IPS-NIHi7 (cell line): ENCODE measurements around the gene RASIP1.

ENCODE experiments used
- DNase-seq: peaks from one replicate; pipeline ENCODE4 v3.0.0; 2012; ENCODE audit warnings: mixed read lengths; ENCODE audit errors: extremely low spot score

The RASIP1 gene

GRCh38 chr19:48756212-48756611, 15.8 kb upstream of the RASIP1 start:
- DNase-seq, result no peak

GRCh38 chr19:48755787-48756186, 15.4 kb upstream of the RASIP1 start:
- DNase-seq, result no peak

- no peak for DNase-seq
Observed at GRCh38 chr19:48755084-48755641, 14.8 kb upstream of the RASIP1 start, which contains the start of gene FGF21. FGF21 (plus strand) TSS chr19:48755524; CDS start chr19:48756237, 713 bp downstream.

- peak; percentile 92 for DNase-seq
Observed at GRCh38 chr19:48752496-48753365, 12.3 kb upstream of the RASIP1 start, which contains the start of gene FUT1. FUT1 (minus strand) TSS chr19:48752641; CDS start chr19:48751281, 1,360 bp downstream.

- DNase-seq, result no peak
Observed at GRCh38 chr19:48751845-48752495, 11.6 kb upstream of the RASIP1 start.

GRCh38 chr19:48750771-48751504, 10.5 kb upstream of the RASIP1 start:
- DNase-seq, result no peak

GRCh38 chr19:48750351-48750750, 9.9 kb upstream of the RASIP1 start:
- DNase-seq, result no peak

- DNase-seq, result no peak
Observed at GRCh38 chr19:48749571-48750198, 9.3 kb upstream of the RASIP1 start.

- DNase-seq, result peak; percentile 82
Observed at GRCh38 chr19:48746738-48747575, 6.5 kb upstream of the RASIP1 start, which contains the start of gene IZUMO1. IZUMO1 (minus strand) TSS chr19:48746909; CDS start chr19:48745859, 1,050 bp downstream.

- no peak for DNase-seq
Observed at GRCh38 chr19:48746110-48746509, 5.7 kb upstream of the RASIP1 start.

- DNase-seq, result peak; percentile 70
Observed at GRCh38 chr19:48745208-48745995, 5.0 kb upstream of the RASIP1 start.

- no peak for DNase-seq
Observed at GRCh38 chr19:48742096-48742495, 1.7 kb upstream of the RASIP1 start.

- DNase-seq, result peak; percentile 80
Observed at GRCh38 chr19:48741129-48741999, 954 bp upstream of the RASIP1 start.

GRCh38 chr19:48739404-48740163, 826 bp downstream of the RASIP1 start:
- no peak for DNase-seq

GRCh38 chr19:48738557-48739403, 1.6 kb downstream of the RASIP1 start:
- peak; percentile 97 for DNase-seq

- peak; percentile 84 for DNase-seq
Observed at GRCh38 chr19:48737360-48737998, 2.9 kb downstream of the RASIP1 start.
